ENCODE measurements around the gene CD44. TPM values are rescaled to one million over a fixed set of nuclear protein-coding genes. Genes with fewer than 3 reads are reported as not detected.

Gene CD44
- total and polyA plus RNA-seq, 8 donors, result 332 to 693 (median 504) TPM

DNA sequence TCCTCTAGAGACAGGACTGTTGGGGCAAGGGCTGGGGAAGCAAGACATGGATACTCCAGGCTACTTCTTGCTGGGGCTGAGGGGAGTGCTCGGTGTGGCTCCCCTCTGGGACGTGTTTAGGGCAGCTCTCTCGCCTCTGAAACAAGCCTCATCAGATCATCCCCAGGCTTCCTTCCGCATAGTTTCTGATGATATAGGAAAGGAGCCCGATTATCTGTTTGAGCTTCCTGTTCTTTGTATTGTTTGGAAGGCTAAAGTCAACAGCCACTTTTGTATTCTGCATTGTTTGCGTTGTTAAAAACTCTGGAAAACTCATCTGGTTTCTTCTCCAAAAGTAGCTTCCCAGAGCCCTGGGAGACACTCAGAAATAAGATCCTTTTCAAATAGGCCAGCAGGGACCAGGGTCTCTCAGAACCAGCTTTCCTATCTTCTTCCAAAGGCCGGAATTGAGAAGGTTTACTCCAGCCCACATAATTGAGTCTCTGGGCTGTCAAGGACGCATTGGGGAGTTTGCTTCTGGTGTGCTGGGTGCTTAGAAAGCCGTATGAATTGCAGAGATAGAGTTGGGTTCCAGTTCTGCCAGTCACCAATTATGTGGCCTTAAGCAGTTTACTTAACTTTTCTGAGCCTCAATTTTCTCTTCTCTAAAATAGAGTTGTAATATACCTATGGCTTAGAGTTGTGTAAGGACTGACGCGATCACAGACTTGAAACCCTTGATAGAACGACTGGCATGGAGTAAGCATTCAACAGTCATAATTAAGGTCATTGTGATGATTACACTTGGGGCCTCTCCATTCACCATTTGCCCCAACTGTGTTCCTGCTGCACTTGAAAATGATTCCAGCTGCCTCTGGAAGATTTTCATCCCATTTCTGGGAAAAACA lies 19.1 kb downstream of the CD44 start:
- DNase-seq (no peak), ATAC-seq (peak; percentile 19)
- Histone ChIP-seq H3K4me1 (peaks cover 43 to 97% of the 10 kb centered on the region in 2 donors), H3K36me3 (peaks cover 0 to 20% of the 10 kb centered on the region in 2 donors), H3K27ac (peak overlapping the region; percentile 64 to 88), H3K9me3 (no peaks in the 10 kb centered on the region), H3K27me3 (no peaks in the 10 kb centered on the region), H3K4me3 (no peak overlapping the region)
- intact Hi-C loops (cut with DNase I), result no loop called here
- TF ChIP-seq, protein P1, sequence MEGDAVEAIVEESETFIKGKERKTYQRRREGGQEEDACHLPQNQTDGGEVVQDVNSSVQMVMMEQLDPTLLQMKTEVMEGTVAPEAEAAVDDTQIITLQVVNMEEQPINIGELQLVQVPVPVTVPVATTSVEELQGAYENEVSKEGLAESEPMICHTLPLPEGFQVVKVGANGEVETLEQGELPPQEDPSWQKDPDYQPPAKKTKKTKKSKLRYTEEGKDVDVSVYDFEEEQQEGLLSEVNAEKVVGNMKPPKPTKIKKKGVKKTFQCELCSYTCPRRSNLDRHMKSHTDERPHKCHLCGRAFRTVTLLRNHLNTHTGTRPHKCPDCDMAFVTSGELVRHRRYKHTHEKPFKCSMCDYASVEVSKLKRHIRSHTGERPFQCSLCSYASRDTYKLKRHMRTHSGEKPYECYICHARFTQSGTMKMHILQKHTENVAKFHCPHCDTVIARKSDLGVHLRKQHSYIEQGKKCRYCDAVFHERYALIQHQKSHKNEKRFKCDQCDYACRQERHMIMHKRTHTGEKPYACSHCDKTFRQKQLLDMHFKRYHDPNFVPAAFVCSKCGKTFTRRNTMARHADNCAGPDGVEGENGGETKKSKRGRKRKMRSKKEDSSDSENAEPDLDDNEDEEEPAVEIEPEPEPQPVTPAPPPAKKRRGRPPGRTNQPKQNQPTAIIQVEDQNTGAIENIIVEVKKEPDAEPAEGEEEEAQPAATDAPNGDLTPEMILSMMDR (IDR thresholded peaks at IDR 0.05), result no peak

DNA sequence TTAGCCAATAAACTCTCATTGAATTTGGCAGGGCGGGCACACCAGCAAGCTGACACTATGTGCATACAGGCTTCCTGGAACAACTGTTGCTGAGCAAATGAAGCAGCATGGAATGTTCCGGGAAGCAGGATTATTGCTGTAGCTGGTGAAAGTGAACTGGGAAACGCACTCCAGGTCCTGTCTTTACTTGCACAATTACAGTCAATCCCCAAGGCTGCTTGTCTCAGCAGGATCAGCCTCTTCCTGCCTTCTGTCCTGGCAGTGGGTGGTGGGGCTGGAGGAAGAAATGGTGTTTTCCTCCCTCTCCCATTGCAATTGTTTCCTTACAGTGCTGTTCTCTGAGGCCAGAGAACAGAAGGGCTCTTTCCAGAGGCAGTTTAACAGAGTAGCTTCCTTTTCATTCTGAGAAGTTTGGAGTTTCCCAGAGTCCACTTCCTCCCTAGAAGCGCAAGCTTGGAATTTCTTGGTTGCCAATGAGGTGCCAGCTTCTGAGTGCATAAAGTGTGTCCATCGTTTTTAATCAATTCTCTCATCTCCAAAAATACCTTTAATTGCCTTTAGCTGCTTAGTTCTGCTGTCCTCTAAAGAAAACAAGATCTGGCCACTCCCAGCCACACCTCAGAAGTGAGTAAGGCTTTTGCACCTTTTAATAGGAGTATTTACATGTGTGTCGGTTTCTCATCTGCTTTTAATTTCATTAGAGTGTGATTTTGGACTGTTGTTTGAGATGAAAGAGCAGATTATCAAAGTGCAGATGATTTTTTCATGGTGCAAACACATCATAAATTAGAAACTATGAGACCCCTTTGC lies 19.9 kb downstream of the CD44 start:
- TF ChIP-seq, protein P1 (IDR thresholded peaks at IDR 0.05), result no peak
- Histone ChIP-seq H3K27ac (peak overlapping the region; percentile 64 to 88), H3K4me3 (no peak overlapping the region), H3K36me3 (peaks cover 0 to 13% of the 10 kb centered on the region in 2 donors), H3K27me3 (no peaks in the 10 kb centered on the region), H3K4me1 (peaks cover 51 to 97% of the 10 kb centered on the region in 2 donors), H3K9me3 (no peaks in the 10 kb centered on the region)
- intact Hi-C loops (cut with DNase I), result no loop called here
- ATAC-seq (peak; percentile 30), DNase-seq (peak in 1 of 4 donors; percentile 25)

- peak; percentile 10 for ATAC-seq
- Histone ChIP-seq H3K4me1 (peaks cover 65 to 100% of the 10 kb centered on the region in 2 donors), H3K27me3 (no peaks in the 10 kb centered on the region), H3K9me3 (no peaks in the 10 kb centered on the region), H3K36me3 (peaks cover 0 to 9% of the 10 kb centered on the region in 2 donors), H3K4me3 (no peak overlapping the region), H3K27ac (peak overlapping the region; percentile 10 to 88)
- DNase-seq, result no peak
- TF ChIP-seq, protein P1 (IDR thresholded peaks at IDR 0.05), result no peak
- intact Hi-C loops (cut with DNase I), result no loop called here
Observed at GRCh38 chr11:35160246-35160824, 21.4 kb downstream of the CD44 start.

- TF ChIP-seq, protein P1 (IDR thresholded peaks at IDR 0.05), result no peak
- peak; percentile 48 for ATAC-seq
- H3K27ac ChIP-seq, result peak overlapping the region; percentile 10 to 88
Observed at GRCh38 chr11:35160902-35161597, 22.1 kb downstream of the CD44 start.

More at GRCh38 chr11:35160902-35161597, 22.1 kb downstream of the CD44 start:
- intact Hi-C loops (cut with DNase I), result no loop called here
- no peak overlapping the region for H3K4me3 ChIP-seq
- H3K9me3 ChIP-seq, result no peaks in the 10 kb centered on the region
- peaks cover 66 to 100% of the 10 kb centered on the region in 2 donors for H3K4me1 ChIP-seq
- DNase-seq, result no peak
- H3K36me3 ChIP-seq, result peaks cover 0 to 9% of the 10 kb centered on the region in 2 donors
- H3K27me3 ChIP-seq, result no peaks in the 10 kb centered on the region

All from left lung (tissue), 10 donors.